C4-2B (cell line): ENCODE data around the gene IL20RB.

Source experiments
- ZFX ChIP-seq: fragments of 450-650 bp; IDR thresholded peaks from 2 replicates; pipeline ENCODE4 v1.6.1; 2017
- TF ChIP-seq, protein P1 (sequence below): fragments of 450-650 bp; conservative IDR thresholded peaks from 2 replicates; pipeline ENCODE4 v1.5.1; 2017; ENCODE audit warnings: mild to moderate bottlenecking

DNA sequence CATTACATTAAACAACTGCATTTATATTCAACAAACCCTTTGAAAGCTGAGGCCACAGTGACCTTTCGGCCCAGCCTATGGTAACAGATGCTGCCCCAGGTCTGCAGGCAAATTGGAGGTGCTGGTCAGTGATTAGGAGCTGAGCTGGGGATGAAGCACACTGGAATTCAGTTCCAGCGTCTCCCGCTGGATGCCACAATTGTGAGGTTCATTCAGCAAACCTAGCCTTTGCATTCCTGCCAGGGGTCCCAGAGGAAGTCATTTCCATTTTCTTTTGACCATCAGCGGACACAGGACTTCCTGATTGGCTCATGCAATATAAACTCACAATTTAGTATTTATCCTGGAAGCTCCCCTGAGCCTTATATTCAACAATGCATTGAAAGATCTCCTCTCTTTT lies 89.5 kb downstream of the IL20RB start:
- TF ChIP-seq, protein P1, sequence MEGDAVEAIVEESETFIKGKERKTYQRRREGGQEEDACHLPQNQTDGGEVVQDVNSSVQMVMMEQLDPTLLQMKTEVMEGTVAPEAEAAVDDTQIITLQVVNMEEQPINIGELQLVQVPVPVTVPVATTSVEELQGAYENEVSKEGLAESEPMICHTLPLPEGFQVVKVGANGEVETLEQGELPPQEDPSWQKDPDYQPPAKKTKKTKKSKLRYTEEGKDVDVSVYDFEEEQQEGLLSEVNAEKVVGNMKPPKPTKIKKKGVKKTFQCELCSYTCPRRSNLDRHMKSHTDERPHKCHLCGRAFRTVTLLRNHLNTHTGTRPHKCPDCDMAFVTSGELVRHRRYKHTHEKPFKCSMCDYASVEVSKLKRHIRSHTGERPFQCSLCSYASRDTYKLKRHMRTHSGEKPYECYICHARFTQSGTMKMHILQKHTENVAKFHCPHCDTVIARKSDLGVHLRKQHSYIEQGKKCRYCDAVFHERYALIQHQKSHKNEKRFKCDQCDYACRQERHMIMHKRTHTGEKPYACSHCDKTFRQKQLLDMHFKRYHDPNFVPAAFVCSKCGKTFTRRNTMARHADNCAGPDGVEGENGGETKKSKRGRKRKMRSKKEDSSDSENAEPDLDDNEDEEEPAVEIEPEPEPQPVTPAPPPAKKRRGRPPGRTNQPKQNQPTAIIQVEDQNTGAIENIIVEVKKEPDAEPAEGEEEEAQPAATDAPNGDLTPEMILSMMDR, result no peak
- no peak for TF ChIP-seq ZFX
